Activated B cell treated with CpG ODN at 0.5 μM for 24 hours (primary cell): ENCODE data around the gene NCKAP1. TPM values are rescaled to one million over a fixed set of nuclear protein-coding genes. Genes with fewer than 3 reads are reported as not detected.
A peak's percentile ranks its signal among the peaks of the same experiment; 100 is the strongest.

ENCODE experiments used
- ATAC-seq: fragments of 200-7000 bp; cut with Tn5 transposase; one replicate; pipeline ENCODE4 v1.10.0; 2021; ENCODE audit warnings: low read depth, mild to moderate bottlenecking, moderate library complexity
- CTCF ChIA-PET: fragments of 350-600 bp; sonication (Branson Sonifier 250); formaldehyde crosslinking; loops from one replicate; lab custom pipeline; 2021; ENCODE audit warnings: antibody characterized with exemption; lab: Charles Lee
- POLR2A ChIA-PET: fragments of 350-600 bp; sonication (Branson Sonifier 250); formaldehyde crosslinking; loops from one replicate; lab custom pipeline; 2021; ENCODE audit warnings: antibody characterized with exemption; lab: Charles Lee
- DNase-seq: peaks from one replicate; pipeline ENCODE4 v3.0.0; 2022
- H3K27ac Mint-ChIP-seq: one replicate; pipeline ENCODE4 v1.8.0; 2020; ENCODE audit warnings: mixed read lengths
- H3K27me3 Mint-ChIP-seq: one replicate; pipeline ENCODE4 v1.8.0; 2021; ENCODE audit warnings: mixed read lengths
- H3K36me3 Mint-ChIP-seq: one replicate; pipeline ENCODE4 v1.8.0; 2021; ENCODE audit warnings: low read depth, mixed read lengths
- H3K4me1 Mint-ChIP-seq: one replicate; pipeline ENCODE4 v1.8.0; 2021; ENCODE audit warnings: mixed read lengths
- H3K4me3 Mint-ChIP-seq: one replicate; pipeline ENCODE4 v1.8.0; 2020; ENCODE audit warnings: mild to moderate bottlenecking, mixed read lengths
- H3K9me3 Mint-ChIP-seq: one replicate; pipeline ENCODE4 v1.8.0; 2020; ENCODE audit warnings: mixed read lengths
- CTCF ChIP-seq: fragments of 200-600 bp; IDR thresholded peaks from one replicate; pipeline ENCODE4 v1.8.0; 2022; ENCODE audit warnings: antibody characterized with exemption, mild to moderate bottlenecking
- intact Hi-C: fragments of 100-400 bp; cut with micrococcal nuclease; formaldehyde crosslinking; loops from one replicate; pipeline ENCODE4 v1.15.1; 2024
- total RNA-seq: library from RNA; stranded (reverse); gene quantifications from 2 replicates; pipeline ENCODE4 v1.2.3, GENCODE V29; 2022

The NCKAP1 gene
- total RNA-seq, 1 donor from 2014 or later: not detected

GRCh38 chr2:183040604-183041003, 2.3 kb upstream of the NCKAP1 start:
- CTCF ChIA-PET: no interaction called here
- Mint-ChIP-seq H3K4me1 (peaks cover 25% of the 10 kb centered on the region), H3K9me3 (peaks cover 2% of the 10 kb centered on the region), H3K4me3 (no peak overlapping the region), H3K27ac (no peak overlapping the region), H3K27me3 (peaks cover 46% of the 10 kb centered on the region), H3K36me3 (no peaks in the 10 kb centered on the region)
- POLR2A ChIA-PET: interaction anchor here (0.6 kb wide), 1 partner anchor 87 kb away, joined by 5 read pairs; no protein-coding TSS in a partner anchor
- DNase-seq (no peak), ATAC-seq (no peak)
- intact Hi-C loops: no loop called here
- no peak for TF ChIP-seq CTCF

GRCh38 chr2:183037553-183038340, 510 bp downstream of the NCKAP1 start:
- DNase-seq (no peak), ATAC-seq (peak; percentile 59)
- H3K36me3 Mint-ChIP-seq: no peaks in the 10 kb centered on the region
- intact Hi-C loops: loop anchor here (2.0 to 10.0 kb wide), 6 partner anchors 87 to 1730 kb away; partner anchors contain the start of genes DNAJC10, ITPRID2, NEUROD1 and NUP35
- H3K4me1 Mint-ChIP-seq: peaks cover 27% of the 10 kb centered on the region
- no peak overlapping the region for H3K27ac Mint-ChIP-seq
- ChIA-PET CTCF (no interaction called here), POLR2A (no interaction called here)
- no peak for TF ChIP-seq CTCF
- peaks cover 44% of the 10 kb centered on the region for H3K27me3 Mint-ChIP-seq
- peak overlapping the region; percentile 38 for H3K4me3 Mint-ChIP-seq
- H3K9me3 Mint-ChIP-seq: no peaks in the 10 kb centered on the region

GRCh38 chr2:183037074-183037552, 1.1 kb downstream of the NCKAP1 start:
- no peak for ATAC-seq
- Mint-ChIP-seq H3K36me3 (no peaks in the 10 kb centered on the region), H3K4me3 (peak overlapping the region; percentile 38), H3K27me3 (peaks cover 46% of the 10 kb centered on the region), H3K4me1 (peaks cover 27% of the 10 kb centered on the region), H3K9me3 (no peaks in the 10 kb centered on the region), H3K27ac (no peak overlapping the region)
- no peak for DNase-seq
- TF ChIP-seq CTCF: no peak
- ChIA-PET POLR2A (no interaction called here), CTCF (no interaction called here)
- intact Hi-C loops: loop anchor here (2.0 to 10.0 kb wide), 6 partner anchors 88 to 1730 kb away; partner anchors contain the start of genes DNAJC10, ITPRID2, NEUROD1 and NUP35

- Mint-ChIP-seq H3K27me3 (peaks cover 40% of the 10 kb centered on the region), H3K9me3 (no peaks in the 10 kb centered on the region), H3K4me1 (peaks cover 27% of the 10 kb centered on the region), H3K27ac (peak overlapping the region; percentile 48), H3K36me3 (no peaks in the 10 kb centered on the region), H3K4me3 (no peak overlapping the region)
- ChIA-PET CTCF (no interaction called here), POLR2A (no interaction called here)
- DNase-seq (no peak), ATAC-seq (peak; percentile 34)
- no peak for TF ChIP-seq CTCF
- intact Hi-C loops: loop anchor here (1.0 to 10.0 kb wide), 7 partner anchors 42 to 1729 kb away; partner anchors contain the start of genes DNAJC10, DUSP19, ITPRID2 and NEUROD1
Measured at GRCh38 chr2:183035954-183036669, 2.1 kb downstream of the NCKAP1 start.
